DMS153 treated with DMSO at 0.1 percent for 48 hours (cell line): Measurements from ENCODE around the gene DSC1.
"Not testable (repeated sequence)": the region's sequence is repeated elsewhere in the genome, so short reads cannot be mapped to it uniquely, and the experiment has no call there.

Experiments used
- DNase-seq: peaks from one replicate; lab custom pipeline; 2025; ENCODE audit not compliant: unreplicated experiment; lab: John Stamatoyannopoulos, UW

Gene DSC1

DNA sequence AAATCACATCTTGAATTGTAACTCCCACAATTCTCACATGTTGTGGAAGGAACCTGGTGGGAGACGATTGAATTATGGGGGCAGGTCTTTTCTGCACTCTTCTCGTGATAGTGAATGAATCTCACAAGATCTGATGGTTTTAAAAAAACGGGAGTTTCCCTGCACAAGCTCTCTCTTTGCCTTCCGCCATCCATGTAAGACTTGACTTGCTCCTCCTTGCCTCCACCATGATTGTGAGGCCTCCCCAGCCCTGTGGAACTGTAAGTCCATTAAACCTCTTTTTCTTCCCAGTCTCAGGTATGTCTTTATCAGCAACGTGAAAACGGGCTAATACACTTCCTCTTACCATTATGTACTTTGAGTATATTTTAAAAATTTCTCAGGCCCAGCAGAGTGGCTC lies 14.7 kb upstream of the DSC1 start:
- DNase-seq = not testable (repeated sequence)

DNA sequence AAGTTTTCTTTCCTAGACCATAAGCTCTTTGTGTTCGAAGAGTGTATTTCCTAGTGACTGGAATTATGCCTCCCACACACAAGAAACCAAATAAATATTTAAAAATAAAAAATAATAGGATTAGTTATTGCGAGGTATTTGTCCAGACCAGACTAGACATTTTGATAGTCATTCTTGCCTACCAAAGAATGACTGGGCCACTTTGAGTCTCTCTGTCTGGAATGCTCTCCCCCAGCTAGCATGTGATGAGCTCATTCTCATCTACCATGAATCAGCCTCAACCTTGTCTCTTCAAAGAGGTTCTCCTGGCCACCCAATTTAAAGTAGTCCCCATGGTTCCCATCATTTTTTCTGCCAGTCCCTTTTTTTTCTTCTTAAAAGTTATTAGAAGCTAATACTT lies 13.9 kb upstream of the DSC1 start:
- DNase-seq = no peak

DNA sequence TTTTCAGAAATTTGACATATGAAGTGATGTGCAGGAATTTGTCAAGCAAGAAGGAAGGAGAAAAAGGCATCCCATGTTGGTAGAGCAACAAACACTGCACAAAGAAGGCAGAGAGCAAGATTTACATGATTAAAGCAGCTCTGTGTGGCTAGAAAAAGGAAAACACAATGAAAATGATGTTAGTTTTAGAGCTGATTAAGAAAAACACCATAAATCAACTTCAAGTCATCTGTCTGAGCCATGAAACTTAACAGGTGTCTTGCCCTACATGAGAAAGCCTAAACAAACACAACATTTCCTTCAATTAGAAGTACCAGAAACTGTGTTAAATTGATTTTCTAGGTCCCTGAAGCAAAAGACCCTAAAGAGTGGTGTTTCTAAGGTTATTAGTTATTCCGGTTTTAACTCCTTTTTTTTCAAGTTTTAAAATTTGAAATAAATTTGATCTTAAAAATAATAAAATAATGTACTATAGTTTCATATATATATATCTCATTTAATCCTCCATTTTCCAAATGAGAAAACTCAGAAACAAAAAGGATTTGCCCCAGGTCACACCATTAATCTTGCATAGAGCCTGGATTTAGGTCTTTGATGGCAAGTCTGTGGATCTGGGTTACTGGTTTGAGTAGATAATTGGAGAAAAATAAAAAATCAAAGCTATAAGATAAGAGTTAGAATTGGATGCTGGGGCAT lies 8.6 kb upstream of the DSC1 start:
- no peak for DNase-seq

GRCh38 chr18:31170335-31170734 lies 7.7 kb upstream of the DSC1 start:
- DNase-seq = no peak

DNA sequence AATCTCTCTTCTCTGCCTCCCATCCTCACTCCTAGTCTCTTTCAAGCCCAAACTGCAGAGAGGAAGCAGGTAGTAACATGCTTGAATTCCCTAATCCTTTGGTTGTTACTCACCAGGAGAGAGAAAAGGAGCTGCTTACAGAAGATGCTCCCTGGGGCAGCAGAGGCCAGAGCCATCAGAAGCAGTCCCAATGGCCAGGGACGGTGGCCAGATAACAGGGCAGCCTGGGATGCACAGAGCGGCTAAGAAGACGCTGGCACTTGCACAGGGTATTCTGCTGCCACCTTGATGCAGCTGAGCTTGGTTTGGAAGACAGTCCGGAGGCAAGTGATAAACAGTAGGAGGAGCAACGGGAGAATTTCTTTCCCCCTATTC lies 250 bp downstream of the DSC1 start:
- DNase-seq = no peak

DNA sequence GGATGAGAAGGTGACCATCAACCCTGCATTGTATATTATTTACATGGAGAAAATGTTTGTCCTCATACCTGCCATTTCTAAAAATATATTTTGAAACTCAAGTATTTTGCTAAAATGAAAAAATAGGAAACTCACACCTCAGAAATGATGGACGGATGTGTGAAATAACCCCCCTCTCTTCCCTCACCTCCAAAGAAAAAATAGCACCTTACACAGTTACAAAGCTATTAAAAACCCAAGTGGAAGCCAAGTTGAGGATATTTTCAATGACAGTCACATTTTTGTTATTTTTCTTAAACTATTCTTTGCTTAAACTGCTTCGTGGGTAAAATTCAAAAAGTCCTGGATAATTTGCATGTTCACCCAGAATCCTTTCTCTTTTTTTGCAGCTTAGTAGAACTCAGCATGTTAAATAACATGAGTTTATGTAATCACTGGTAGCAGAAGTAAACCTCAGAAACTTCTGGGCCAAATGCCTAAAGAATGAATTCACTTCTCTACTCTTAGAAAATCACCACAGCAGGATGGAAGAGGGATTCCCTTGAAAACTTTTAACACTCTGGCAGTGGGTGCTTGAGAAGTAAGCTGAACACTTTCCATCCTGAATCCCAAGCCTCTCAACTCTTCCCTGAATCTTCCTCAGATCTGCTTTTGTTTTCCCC lies 768 bp downstream of the DSC1 start:
- no peak for DNase-seq

- no peak for DNase-seq
Measured at GRCh38 chr18:31156821-31157763, 5.6 kb downstream of the DSC1 start.

DNA sequence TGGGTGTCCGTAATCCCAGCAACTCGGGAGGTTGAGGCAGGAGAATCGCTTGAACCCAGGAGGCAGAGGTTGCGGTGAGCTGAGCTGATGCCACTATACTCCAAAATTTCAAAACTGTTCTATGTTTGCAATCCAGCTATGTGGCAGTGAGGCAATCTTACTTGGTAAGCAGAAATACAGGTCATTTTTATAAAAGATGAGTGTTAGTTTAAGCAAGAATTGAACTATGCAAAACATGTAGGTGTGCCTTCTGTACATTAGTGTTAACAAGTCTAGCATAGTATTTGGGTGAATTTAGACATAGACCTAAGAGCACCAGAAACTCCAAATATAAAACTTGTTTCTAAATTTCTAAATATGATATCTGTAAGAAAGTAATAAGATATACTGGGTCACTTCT lies 7.2 kb downstream of the DSC1 start:
- no peak for DNase-seq

- DNase-seq = no peak
Measured at GRCh38 chr18:31154181-31154580, 8.5 kb downstream of the DSC1 start.

DNA sequence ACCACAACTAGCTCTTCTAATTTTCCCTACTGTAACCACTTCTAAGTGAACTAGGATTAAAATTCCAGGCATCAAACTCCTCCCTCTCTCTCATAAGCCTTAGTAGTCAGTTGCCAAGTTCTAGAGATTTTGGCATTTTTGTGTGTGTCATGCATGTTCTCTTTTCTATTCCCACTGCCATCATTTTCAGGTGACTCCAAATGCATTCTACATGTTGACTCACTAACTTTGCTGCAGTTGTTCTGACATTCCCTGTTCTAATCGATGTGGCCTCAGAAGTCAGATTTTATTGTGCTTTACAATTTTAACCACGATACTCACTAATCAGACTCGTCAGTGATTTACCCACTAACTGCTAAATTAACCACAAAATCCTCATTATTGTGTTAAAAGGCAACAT lies 13.3 kb downstream of the DSC1 start:
- no peak for DNase-seq

- DNase-seq = no peak
Measured at GRCh38 chr18:31148600-31148999, 14.1 kb downstream of the DSC1 start.

GRCh38 chr18:31146809-31147208 lies 15.8 kb downstream of the DSC1 start:
- DNase-seq = no peak

DNA sequence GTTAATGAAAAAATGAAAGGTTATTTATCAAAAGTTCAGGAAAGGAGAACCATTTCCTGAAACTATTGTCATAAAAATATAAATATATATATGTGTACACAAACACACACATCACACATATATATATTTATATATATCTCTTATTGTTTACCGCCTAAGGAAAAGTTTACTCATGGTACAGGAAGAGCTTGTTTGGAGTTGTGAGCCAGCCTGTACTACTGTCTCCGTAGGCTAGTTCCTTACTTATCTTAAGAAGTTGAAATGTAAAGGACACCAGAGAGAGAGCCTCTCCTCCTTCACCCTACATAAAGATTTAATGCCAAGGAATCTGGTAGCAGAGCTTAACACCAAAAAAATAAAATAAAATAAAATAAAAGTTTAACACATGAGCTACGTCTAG lies 19.6 kb downstream of the DSC1 start:
- DNase-seq = no peak

DNA sequence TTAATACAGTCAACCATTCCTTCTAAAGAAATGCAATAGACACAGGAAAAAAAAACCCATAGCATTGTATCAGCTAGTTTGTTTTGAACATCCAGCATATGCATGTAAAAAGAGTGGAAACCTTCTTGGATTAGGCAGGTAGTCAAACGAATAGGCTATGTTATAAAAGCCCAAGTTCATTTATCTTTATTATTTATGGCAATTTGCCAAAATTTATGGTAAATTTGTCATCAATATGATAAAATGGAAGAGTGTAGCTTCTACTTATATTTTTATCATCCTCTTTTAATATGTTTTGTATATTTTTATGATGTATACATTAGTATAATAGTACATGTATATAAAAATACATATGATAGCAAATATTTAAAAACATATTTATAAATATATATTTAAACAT lies 23.9 kb downstream of the DSC1 start:
- DNase-seq = no peak

- DNase-seq = no peak
Measured at GRCh38 chr18:31134988-31135529, 27.6 kb downstream of the DSC1 start.

- DNase-seq = no peak
Measured at GRCh38 chr18:31129398-31130115, 33.1 kb downstream of the DSC1 start.

GRCh38 chr18:31125878-31126277 lies 36.8 kb downstream of the DSC1 start:
- no peak for DNase-seq

DNA sequence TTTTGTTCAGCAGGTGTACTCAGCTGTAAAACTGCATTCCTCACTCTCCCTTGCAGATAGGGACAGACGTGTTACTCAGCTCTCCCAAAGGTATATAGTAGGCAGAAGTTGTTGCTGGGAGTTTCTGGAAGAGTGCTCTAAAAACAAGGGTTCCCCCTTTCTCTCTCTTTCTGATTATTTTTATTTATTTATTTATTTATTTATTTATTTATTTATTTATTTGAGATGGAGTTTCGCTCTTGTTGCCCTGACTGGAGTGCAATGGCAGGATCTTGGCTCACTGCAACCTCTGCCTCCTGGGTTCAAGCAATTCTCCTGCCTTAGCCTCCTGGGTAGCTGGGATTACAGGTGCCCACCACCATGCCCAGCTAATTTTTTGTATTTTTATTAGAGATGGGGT lies 39.5 kb downstream of the DSC1 start:
- DNase-seq = not testable (repeated sequence)

DNA sequence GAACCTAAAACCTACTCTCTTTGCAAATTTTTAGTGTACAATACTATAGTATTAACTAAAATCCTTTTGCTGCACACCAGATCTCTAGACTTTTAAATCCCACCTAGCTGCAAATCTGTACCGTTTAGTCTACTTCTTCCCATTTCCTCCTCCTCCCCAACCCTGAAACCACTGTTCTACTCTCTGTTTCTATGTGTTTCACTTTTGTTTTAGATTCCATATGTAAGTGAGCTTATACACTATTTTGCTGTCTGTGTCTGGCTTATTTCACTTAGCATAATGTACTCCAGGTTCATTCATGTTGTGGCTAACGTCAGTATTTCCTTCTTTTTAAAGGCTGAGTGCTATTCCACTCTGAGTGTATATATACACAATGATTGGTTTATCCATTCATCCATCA lies 42.1 kb downstream of the DSC1 start:
- no peak for DNase-seq

DNA sequence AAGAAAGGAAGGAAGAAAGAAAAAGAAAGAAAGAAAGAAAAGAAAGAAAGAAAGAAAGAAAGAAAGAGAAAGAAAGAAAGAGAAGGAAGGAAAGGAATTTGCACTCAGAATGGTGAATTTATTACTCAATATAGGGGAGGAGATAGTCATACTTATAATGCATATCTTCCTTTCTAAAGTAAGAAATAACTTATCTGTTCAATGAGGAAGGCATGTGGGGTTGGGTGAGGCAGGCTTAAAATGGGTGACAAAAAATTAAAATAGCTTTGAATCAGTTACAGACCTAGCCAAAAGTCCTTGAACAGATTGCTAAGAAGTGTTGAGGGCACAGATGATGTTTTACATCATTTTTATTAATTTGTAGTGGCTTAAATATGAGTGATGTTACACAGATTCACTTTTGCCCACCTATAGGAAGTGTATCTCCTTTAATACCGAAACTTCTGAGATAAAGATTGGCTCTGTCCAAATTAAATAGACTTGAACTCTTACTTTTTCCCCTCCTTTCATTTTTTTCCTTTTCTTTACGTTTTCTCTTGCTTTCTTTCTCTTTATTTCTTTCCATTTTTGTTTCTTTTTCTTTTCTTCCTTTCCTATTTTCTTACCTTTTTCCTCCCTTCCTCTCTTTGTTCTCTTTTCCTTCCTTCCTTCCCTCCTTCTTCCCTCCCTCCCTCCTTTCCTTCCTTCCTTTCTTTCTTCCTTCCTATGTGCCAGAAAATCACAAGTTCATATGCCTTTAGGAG lies 45.6 kb downstream of the DSC1 start:
- DNase-seq = no peak
